GM12864 (cell line): Measurements from ENCODE around the gene TRAF5.
"Not testable (repeated sequence)": the region's sequence is repeated elsewhere in the genome, so short reads cannot be mapped to it uniquely, and the experiment has no call there.

Experiments used
- DNase-seq: peaks from one replicate; pipeline ENCODE4 v3.0.0-alpha.2; 2011; ENCODE audit warnings: low read depth
- H3K4me3 ChIP-seq: 2 replicates; pipeline ENCODE4 v1.5.1; 2011; ENCODE audit warnings: mild to moderate bottlenecking, low read depth, low read length, control low read depth
- TF ChIP-seq, protein P1 (sequence below): IDR thresholded peaks from 2 replicates; pipeline ENCODE4 v1.5.1; 2011; ENCODE audit warnings: low read depth, mild to moderate bottlenecking, moderate library complexity, low read length, control low read depth, inconsistent platforms; ENCODE audit errors: missing control alignments

TRAF5 gene

DNA sequence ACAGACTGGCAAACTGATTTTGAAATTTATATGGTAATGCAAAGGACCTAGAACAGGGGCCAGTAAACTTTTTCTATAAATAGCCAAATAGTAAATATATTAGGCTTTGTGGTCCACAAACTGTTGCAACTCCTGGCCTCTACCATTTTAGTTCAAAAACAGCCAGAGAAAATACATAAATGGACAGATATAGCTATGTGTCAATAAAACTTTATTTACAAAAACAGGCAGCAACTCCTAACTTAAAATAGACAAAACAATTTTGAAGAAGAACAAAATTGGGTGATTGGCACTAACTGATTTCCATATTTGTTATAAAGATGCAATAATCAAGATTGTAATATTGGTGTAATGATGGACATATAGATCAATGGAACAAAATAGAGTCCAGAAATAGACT is 6.7 kb upstream of the TRAF5 start:
- no peak overlapping the region for H3K4me3 ChIP-seq
- DNase-seq: no peak
- TF ChIP-seq, protein P1, sequence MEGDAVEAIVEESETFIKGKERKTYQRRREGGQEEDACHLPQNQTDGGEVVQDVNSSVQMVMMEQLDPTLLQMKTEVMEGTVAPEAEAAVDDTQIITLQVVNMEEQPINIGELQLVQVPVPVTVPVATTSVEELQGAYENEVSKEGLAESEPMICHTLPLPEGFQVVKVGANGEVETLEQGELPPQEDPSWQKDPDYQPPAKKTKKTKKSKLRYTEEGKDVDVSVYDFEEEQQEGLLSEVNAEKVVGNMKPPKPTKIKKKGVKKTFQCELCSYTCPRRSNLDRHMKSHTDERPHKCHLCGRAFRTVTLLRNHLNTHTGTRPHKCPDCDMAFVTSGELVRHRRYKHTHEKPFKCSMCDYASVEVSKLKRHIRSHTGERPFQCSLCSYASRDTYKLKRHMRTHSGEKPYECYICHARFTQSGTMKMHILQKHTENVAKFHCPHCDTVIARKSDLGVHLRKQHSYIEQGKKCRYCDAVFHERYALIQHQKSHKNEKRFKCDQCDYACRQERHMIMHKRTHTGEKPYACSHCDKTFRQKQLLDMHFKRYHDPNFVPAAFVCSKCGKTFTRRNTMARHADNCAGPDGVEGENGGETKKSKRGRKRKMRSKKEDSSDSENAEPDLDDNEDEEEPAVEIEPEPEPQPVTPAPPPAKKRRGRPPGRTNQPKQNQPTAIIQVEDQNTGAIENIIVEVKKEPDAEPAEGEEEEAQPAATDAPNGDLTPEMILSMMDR: no peak

DNA sequence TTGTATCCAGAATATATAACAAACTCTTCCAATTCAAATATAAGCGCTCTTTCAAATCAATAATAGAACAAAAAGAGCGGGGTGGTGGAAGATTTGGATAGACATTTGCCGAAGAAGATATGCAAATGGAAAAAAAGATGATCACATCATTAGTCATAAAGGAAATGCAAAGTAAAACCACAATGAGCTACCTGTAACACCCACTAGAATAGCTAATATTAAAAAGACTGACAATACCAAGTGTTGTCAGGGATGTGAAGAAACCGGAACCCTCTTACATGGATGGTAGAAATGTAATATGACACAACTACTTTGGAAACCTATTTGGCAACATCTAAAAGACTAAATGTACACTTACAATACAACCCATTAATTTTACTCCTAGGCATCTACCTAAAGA is 5.7 kb upstream of the TRAF5 start:
- no peak for DNase-seq
- H3K4me3 ChIP-seq: no peak overlapping the region
- TF ChIP-seq, protein P1: no peak

DNA sequence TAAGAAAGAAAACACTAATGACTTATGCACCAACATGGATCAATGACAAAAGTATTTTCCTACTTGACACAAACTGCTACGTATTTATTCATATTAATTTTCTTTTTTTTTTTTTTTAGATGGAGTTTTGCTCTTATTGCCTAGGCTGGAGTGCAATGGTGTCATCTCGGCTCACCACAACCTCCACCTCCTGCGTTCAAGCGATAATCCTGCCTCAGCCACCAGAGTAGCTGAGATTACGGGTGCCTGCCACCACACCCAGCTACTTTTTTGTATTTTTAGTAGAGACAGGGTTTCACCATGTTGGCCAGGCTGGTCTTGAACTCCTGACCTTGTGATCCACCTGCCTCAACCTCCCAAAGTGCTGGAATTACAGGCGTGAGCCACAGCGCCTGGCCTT is 5.0 kb upstream of the TRAF5 start:
- not testable (repeated sequence) for DNase-seq, H3K4me3 ChIP-seq

DNA sequence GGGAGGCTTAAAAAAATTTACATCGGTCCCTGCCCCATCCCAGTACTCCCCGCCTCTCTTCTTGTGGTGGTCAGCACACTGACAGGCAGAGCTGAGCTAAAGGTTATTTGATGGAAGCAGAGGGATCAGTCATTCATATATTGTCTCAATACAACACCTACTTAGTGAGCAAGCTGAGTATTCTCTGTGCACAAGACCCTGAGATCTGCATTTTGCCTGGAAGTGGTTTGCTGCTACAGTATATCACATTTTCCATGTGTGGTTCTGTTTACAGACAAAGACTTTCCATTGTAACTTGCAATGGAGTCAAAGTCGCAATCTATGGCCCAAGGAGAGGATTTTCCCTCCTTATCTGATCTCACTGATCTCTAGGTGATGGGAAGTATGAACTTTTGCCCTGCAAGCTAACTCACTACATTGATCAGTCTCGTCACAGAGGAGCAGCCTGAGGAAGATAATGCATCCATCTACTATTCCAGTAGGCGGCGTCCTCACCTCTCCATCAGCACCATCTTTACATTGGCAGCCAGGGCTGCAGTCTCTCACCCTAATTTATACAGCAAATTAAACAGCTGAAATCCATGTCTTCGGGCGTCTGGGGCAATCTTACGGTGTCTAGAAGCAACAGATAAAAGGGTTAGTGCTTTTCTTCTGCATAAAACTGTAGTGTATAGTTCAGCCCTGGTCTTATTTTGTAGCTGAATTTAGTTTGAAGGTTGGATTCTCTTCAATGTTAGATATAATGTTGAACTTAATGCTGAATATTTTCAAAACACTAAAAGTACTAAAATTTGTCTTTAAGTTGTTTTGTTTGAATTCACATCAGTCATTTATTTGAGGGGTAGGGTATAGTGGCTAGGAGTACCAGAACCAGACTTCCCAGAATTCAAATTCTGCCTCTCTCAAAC is 3.2 kb upstream of the TRAF5 start:
- TF ChIP-seq, protein P1: peak; percentile 93

DNA sequence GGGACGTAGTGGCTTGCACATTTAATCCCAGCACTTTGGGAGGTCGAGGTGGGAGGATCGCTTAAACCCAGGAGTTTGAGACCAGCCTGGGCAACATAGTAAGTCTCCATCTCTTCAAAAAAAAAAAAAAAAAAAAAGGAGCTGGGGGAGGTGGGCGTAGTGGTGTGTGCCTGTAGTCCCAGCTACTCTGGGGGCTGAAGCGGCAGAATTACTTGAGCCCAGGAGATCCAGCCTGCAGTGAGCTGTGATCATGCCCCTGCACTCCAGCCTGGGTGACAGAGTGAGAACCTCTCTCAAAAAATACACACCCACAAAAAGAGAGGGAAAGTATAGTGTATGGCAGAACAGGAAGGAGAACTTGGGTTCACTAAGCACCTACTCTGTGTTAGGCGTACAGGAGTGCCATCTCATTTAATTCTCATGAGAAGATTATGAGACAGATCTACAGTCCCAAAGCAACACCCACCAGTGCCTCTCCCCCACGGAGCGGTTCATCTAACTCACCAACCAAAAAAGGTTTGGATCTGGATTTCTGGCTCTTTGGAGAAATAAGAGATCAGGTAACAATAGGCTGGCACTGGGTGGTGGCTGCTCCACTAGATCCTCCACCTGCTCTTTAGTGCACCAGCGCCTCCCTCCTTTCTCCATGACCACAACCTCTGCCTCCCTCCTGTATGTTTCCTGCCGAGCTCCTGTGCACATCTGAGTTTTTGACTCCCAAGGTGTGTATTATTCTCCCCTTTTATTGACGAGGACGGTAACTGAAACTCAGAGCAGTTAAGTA is 1.4 kb upstream of the TRAF5 start:
- H3K4me3 ChIP-seq: no peak overlapping the region
- no peak for DNase-seq
- TF ChIP-seq, protein P1: no peak

More for the DNA sequence above, 3.2 kb upstream of the TRAF5 start:
- no peak overlapping the region for H3K4me3 ChIP-seq
- DNase-seq: no peak

DNA sequence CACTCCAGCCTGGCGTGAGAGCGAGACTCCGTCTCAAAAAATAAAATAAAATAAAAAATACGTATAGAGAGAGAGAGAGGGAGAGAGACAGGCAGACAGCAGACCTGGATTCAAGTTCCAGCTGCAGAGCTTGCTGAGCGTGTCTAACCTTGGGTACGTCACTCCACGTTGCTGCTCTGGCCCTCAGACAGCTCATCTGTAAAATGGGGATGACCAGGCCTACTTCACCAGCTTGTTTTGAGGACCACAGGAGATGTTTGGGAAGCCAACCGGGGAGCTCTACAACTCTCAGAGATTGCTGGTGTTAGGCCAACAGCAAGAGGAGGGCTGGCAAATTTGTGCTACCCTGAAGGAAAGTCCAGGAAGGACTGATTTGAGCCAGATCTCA is 499 bp upstream of the TRAF5 start:
- DNase-seq: no peak
- TF ChIP-seq, protein P1: no peak
- H3K4me3 ChIP-seq: peak overlapping the region; percentile 83

DNA sequence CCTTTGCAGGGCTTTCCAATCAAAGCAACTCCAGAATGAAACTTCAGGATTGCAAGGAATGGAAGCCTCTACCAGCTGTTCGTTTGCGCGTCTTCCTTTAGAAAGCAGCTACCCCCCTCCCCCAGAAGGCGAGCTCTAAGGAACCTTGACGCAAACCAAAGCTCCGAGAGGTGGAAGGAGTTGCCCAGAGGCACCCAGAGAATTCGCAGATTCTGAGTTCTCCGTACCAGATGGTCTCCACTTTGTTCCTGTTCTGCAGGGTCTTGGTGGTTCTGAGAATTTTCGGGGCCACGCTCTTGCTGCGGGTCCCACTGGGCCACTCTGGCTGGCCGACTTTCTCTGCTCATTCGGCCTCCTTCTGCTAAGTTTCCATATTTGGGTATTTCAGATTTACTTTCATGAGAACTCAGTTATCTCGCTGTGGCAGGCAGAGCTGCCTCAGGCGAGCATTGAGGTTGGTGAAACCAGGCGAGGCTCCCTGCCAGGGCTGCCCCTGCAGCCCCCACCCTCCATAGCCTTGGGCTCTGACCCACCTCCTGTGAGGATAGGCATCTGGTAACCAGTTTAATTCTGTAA is 801 bp downstream of the TRAF5 start:
- DNase-seq: no peak
- TF ChIP-seq, protein P1: no peak

More for the DNA sequence above, 801 bp downstream of the TRAF5 start:
- H3K4me3 ChIP-seq: peak overlapping the region; percentile 83
